Activated CD4-positive, alpha-beta T cell treated with anti-CD3 and anti-CD28 coated beads, Interleukin-2, Interleukin-6, amounts not matched to agents 100 ng/mL and 50 ng/mL, durations not matched to agents 16 hours and 8 hours (primary cell): ENCODE data around the gene PIGP.
"Not testable (repeated sequence)": the region's sequence is repeated elsewhere in the genome, so short reads cannot be mapped to it uniquely, and the experiment has no call there.

ENCODE experiments used
- DNase-seq: peaks from one replicate; pipeline ENCODE4 v3.0.0-alpha.2; 2020

Gene PIGP

DNA sequence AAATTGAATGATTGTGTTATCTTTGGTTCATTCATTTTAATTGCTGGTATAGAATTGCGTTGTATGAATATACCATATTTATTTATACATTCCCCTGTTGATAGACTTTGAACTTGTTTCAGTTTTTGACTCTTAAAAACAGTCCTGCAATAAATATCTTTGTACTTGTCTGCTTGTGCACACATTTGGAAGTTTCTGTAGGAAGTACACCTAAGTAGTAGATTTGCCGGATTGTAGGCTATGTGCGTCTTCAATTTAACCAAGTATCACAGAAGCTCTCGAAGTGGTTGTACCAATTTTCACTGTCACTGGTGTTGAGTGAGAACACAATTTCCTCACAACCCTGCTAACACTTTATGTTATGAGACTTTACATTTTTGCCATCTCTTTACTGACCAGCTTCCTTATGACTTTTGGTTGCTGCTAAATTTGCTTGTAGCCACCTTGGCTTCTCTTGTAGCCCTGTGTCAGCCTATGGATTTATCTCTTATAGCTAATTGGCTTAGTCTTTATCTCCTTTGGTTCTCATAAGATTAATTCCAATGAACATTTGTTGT lies 2.4 kb upstream of the PIGP start:
- DNase-seq = no peak

DNA sequence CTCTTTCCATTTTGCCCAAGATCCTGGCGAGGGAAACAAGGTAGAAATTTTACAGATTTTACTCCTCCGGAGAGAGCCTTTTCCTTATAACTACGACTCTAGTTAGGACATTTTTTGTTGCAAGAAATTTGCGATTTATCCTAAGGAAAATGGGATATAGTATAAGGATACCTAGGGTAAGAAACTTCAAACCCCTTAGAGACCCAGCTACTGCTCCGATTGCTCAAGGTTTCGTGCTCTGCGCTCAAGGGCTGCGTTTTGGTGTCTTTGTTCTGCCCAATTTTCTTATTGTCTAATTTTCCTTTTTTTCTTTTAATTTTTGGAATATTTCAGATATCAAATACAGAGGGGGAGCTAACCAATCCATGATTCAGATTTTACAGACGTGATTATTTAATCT lies 1.7 kb upstream of the PIGP start:
- DNase-seq = no peak

DNA sequence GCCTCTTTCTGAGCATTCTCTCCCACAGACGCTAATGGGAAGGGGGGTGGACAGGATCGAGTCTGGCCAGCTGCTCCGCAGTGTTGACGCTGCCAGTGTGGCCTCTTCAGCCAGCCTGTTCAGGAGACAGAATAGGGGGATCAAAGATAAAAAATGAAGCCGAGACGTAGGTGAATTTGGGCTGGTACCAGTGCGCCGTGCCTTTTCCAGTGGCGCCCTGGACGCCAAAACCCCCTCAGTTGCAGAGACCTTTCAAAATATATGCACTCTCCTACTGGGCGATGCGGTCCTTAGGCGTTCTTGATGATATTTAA lies 1.3 kb upstream of the PIGP start:
- no peak for DNase-seq

DNA sequence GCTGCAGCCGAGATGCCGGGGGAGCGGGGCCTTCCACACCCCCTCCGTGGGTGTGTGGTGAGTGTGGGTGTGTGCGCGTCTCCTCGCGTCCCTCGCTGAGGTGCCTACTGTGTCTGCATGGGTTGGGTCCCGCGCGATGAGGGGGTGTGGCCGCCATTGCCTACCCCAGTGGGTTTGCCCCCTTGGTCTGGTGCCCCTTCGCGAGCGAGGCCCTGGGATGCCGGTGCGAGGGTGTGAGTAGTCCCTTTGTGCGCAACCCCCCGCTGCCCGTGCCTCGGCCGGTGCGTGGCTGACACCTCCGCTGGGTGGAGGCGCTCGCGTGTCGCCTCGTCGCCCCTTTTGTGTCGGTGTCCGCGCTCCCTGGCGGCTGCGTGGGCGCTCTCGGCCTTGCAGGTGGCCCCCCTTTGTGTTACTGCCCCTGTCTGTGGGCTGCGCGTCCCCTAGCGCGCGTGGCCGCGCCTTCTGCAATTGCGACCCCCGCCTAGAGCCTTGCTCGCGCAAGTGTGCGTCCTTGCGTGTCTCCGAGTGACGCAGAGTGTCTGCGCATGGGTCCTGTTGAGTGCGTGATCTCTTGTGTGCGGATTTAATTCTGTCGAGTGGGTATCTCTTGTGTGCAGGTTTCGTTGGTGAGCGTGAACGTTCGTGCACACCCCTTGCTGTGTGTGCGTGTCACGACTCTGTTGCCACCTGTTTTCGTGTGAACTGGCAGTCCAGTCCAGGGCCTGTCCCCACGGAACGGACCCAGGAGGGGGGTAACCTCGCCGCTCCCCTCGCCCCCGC lies 736 bp upstream of the PIGP start:
- peak; percentile 59 for DNase-seq

DNA sequence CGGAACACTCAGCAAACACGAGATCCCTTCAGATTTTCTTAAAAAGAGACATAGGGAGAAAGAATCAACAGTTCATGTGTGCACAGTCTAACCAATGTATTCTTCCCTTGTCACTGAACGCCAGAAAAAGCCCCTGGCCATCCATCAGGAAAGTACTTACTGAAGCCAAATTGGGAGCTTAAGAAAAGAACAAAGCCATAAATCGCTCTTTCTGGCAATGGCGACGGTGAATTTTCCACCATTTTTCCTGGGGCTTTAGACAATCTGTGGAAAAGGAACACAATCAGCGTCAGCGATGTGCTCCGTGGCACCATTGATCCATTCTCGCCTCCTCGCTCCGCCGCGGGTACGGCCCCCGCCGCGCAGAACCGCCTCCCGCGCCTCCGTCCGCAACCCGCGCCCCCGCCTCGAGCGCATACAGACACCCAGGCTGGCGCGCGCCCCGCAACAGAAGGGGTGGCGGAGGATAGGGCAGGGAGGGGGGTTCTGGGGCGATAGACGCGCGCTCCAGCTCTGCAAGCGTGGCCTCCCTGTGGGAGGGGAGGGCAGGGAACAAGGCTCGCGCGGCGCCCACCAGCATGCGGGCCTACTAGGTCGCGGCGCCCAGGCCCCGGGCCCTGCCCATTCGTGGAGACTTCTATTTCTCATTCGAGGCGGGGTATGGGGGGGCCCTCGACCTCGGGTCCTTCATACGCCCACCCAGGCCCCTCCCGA lies 440 bp downstream of the PIGP start:
- DNase-seq = peak; percentile 64

DNA sequence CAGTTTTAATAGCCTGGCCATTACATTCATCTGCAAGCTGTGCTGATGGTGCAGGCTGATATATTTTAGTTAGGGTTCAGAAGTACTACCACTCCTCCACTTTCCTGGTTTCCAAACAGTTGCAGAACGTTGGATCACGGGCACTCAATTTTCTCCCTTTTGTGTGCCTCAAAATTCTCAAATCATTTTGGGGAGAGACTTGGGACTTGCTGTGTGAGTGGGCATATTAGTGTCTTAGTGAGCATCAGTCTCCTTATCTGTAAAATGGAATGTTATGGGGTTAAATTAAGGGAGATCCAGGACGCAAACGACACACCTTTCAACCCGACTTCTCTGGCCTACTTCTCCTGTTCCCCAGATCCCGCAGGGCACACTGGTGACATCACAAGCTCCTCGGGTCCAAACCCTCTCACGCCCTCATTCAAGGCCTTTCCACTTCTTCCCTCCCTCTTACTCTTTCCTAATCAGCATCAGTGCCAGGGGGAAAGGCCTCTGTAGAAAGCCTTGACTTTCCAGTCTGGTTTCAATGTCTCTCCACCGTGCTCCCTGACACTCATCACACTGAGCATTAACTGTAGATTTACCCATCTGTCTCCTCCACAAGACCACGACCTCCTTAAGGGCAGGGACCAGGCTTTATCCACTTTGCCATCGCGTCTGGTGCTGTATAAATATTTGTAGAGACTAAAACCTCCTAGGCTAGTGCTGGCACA lies 1.2 kb downstream of the PIGP start:
- peak; percentile 16 for DNase-seq

DNA sequence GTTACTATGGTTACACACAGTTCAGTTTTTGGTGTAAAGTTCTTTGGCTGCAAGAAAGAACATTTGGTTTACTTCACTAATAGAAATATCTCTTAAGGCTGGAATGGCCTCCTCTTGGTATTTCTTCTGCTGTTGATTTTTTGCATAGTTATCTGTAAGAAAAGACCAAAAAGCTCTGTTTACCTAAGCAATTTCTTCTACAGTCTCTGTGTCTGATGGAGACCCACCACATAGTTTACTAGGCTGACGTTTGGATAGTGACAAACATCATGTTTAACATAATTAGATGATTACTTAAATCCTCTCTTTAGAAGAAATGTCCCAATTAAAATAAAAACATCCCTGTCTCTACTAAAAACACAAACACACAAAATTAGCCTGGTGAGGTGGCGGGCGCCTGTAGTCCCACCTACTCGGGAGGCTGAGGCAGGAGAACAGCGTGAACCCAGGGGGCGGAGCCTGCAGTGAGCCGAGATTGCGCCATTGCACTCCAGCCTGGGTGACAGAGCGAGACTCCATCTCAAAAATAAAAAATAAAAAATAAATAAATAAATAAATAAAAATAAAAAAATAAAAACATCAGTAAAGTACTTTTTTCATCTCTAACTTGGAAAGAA lies 7.2 kb downstream of the PIGP start:
- DNase-seq = no peak

DNA sequence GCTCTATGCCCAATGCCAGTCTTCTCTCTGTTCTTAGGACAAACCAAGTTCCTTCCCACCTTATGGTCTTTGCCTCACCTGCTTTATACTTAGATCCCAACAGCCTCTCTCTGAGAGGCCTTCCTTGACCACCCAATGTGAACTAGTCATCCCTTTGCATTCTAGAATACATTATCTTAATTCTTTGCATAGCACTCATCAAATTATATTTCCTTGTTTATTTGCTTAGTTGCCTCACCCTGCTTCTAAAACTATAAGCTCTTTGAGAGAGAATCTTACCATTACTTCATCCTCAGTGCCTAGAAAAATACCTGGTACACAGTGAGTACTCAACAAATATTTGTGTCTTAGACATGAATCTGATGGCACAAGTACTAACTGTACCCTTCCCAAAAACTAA lies 8.0 kb downstream of the PIGP start:
- no peak for DNase-seq

DNA sequence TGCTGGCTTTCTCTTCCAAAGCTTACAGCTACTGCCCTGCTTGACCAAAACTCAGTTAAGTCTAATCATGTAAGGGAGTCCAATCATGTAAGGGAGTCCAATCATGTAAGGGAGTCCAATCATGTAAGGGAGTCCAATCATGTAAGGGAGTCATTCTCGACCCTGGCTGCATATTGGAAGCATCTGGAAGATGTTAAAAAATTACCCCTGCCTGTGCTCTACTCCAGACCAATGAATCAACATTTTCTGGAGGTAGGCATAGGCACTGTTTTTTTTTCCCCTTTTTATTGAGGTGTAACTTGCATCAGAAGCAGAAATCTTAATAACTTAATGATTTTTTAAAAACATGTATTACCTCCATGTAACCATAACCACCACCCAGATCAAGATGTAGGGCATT lies 9.4 kb downstream of the PIGP start:
- no peak for DNase-seq

DNA sequence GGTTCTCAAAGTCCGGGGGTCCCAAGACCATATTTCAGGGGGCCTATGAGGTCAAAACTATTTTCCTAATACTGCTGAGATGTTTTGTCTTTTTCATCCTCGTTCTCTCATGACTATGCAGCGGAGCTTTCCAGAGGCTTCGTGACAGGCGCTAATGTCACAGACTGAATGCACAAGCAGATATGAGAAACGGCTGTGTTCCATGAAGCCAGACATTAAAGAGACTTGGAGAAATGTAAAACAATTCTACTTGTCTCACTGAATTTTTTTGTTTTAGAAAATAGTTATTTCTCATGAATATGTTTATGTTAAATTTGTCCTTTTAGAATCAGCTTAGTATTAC lies 10.3 kb downstream of the PIGP start:
- no peak for DNase-seq

DNA sequence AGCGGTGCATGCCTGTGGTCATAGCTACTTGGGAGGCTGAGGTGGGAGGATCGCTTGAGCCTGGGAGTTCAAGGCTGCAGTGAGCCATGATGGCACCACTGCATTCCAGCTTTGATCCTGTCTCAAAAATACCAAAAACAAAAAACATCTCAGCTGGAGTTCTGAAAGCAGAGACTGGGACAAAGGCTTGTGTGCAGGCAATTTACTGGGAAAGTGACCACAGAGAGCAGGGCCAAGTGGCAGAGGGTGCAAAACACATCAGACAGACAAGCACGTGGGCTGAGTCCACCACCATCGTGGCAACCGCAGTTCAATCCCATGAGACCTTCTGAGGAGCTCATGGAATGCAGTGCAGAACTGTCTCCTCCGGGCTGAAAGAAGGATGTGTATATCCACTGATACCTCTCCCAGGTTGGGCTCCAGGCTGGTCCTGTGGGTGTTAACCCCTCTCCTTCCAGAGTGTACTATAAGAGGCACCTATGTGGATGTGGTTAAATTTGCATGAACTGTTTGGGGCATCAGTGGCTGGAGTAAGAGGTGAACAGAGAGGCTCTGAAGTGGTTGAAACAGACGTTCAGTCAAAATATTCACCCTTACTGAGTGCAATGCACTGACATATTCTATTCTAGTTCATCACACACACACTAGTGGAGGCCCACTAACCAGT lies 10.8 kb downstream of the PIGP start:
- DNase-seq = no peak

DNA sequence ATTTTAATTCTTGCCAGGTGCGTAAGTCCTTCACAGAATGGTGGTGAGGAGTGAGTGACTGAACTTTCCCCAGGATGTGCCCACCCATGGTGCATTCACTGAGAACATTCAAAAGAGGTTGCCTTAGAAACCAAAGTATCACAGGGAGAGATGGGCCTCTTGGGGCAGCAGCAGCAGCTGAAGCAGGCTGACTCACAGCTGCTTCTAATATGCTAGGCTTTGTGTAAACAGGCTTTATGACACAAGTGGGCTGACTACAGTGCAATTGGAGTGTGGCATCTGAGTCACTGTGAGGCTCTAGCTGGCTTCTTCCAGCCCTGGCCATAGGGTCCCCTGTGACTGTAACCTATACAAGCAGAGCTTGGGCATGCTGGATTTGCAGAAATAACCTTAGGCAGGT lies 12.6 kb downstream of the PIGP start:
- DNase-seq = peak; percentile 17

DNA sequence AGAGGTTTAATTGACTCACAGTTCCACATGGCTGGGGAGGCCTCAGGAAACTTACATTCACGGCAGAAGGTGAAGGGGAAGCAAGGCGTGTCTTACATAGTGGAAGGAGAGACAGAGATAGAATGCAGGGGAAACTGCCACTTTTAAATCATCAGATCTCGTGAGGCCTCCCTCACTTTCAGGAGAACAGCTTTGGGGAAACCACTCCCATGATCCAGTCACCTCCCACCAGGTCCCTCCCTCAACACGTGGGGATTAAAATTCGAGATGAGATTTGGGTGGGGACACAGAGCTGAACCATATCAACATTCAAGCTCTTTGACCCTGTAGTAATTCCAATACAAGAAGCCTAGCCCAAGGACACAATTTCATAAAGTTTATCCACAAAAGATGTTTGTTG lies 13.7 kb downstream of the PIGP start:
- no peak for DNase-seq

DNA sequence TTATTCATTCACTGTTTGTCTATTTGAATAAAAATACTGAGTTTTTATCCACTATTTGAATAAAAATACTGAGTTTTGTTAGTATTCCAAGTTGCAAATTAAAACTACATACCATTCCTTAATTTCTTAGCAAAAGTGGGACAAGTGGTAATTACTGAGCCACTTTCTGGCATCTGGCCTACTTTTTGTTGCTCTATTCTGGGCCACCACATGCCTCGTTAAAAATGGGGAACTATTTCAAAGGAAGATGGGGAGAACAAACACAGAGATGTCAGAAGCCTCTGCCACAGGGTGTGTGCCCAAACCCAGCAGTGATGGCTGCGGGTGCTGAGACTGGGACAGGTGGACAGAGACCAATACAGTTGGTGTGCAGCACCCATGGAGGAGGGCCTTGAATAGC lies 14.6 kb downstream of the PIGP start:
- DNase-seq = no peak

DNA sequence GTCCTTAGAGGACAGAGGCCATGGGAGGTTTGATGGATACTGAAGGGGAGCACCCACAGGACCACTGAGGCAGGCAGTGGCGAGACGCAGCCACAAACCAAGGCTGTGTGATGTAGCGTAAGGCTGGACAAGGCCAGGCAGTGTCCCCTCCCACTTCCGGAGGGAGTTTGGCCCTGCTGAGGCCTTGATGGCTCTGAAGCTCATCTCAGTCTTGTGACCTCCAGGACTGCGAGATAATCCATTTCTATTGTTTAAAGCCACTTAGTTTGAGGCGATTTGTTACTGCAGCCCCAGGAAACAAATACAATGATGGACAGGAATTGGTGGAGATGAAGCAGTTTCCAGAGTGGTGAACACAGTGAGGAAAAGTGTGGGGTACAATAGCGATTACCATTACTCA lies 15.3 kb downstream of the PIGP start:
- DNase-seq = no peak

DNA sequence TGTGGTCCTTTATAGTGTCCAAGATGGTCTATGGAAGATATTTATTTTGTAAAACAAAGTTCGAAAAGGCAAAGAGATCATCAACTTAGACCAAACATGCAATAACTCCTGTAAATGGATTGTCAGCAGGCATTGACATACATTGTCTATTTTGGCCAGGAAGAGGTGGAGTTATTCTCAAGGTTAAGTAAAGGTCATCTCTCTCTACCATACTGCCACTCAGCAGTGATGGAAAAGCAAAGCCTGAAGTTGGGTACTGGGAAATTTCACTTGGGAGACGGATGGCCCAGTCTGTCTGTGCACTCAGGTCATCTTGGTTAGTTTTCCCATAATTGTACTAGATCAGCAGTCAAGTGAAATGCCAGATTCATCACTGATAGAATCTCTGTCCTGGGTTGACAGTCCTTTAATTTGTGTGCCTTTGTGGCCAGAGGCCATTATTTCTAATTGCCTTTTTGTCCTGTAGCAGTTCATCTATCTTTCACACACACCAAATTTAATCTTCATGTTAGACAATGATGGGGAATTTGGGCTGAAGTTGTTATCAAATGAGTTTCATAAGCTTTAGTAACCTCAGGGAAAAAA lies 17.5 kb downstream of the PIGP start:
- DNase-seq = no peak

DNA sequence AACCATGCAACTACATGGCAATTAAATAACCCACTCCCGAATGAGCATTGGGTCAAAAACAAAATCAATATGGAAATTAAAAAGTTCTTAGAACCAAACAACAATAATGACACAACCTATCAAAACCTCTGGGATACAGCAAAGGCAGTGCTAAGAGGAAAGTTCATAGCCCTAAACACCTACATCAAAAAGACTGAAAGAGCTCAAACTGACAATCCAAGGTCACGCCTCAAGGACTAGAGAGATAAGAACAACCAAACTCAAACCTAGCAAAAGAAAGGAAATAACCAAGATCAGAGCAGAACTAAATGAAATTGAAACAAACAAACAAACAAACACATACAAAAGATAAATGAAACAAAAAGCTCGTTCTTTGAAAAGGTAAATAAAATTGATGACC lies 23.1 kb downstream of the PIGP start:
- DNase-seq = not testable (repeated sequence)

DNA sequence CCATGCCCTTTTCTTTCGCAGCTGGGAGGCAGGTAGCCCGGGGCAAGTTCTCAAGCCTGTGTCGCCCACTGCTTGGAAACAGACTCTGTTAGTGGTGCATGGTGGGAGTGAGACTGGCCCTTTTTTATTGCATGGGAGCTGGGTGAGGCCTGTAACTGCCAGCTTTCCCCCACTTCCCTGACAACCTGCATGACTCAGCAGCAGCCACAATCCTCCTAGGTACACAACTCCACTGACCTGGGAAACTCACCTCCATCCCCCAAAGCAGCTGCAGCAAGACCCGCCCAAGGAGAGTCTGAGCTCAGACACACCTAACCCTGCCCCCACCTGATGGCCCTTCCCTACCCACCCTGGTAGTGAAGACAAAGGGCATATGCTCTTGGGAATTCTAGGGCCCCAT lies 25.8 kb downstream of the PIGP start:
- DNase-seq = no peak

DNA sequence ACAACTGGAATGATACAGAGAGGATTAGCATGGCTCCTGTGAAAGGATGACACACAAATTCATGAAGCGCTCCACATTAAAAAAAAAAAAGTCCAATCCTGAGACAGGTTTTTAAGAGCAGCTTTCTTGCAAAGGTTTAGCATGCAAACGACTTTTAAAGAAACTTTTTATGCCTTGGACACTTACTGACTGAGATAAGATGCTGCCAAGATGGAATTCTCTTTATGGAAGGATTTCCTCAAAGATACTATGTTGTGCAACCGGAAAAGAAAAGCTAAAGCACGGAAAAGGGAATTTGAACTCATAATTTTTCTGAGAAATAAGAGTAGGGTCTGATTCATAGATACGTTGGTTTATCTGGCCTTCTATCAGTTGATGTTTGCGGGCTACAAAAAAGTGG lies 27.3 kb downstream of the PIGP start:
- DNase-seq = no peak

DNA sequence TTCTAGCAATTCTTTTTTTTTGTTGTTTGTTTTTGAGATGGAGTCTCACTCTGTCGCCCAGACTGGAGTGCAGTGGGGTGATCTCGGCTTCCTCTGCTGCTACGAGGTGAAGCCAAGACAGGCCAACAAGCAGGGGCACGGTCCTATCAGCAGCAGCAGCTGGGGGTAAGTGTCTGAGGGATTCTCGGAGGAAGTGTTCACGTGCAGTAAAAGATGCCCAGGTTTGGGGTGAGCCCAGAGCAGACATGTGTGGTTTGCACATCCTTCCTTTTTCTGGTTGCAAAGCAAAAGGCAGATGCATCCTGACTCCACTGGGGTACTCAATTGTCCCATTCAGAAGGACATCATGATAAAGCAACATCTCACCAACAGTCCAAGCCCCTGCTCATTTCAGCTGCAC lies 27.7 kb downstream of the PIGP start:
- DNase-seq = peak; percentile 27

DNA sequence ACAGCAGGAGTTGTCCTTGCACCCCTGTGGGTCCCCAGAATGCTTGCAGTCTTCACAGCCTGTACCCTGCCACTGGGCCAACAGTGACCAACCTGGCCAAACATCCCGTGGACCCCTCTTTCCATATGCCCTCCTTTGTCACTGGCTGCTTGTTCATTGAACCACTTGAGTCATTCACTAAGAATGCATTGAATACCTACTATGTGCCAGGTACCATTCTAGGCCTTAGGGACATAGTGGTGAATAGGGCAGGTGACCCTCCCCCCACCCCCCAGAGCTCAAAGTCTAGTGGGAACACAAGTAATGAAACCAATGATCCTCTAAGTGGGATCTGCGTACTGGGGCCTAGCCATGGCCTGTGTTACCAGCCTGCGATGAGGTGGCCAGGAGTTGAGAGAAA lies 28.2 kb downstream of the PIGP start:
- no peak for DNase-seq

DNA sequence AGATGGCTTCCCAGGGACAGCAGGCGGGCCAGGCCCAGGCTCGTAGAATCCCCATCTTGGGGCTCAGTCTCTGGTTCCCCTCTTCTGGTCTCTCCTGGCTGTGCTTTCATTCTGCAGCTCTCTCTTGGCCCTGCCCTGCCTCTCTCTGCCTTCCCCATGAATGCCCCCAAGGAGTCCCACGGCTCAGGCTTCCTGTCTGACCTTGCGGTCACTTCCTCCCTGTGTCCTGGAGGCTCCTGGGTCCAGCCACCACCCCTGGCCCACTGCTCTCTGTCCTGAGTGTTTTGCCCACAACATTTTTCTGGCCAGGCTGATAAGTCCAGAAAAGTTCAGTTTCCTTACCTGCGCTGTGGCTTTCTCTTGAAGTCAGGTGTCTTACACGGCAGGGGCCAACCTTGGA lies 29.1 kb downstream of the PIGP start:
- no peak for DNase-seq
